Tibial nerve (tissue), 4 donors: ENCODE measurements around the gene PNPO.

Experiments
- EP300 ChIP-seq, 2 donors: sonication (generic); formaldehyde crosslinking; IDR thresholded peaks; one replicate each; pipeline ENCODE4 v1.6.1; 2017; ENCODE audit warnings: antibody characterized with exemption in 2 of 2, mild to moderate bottlenecking in 1 of 2
- POLR2A ChIP-seq, 2 donors: fragments of 450-650 bp; IDR thresholded peaks; one replicate each; pipeline ENCODE4 v1.6.1; 2017; ENCODE audit warnings: antibody characterized with exemption in 2 of 2, mild to moderate bottlenecking in 2 of 2, moderate library complexity in 2 of 2
- TF ChIP-seq, protein P1 (sequence below), 5 experiments: fragments of 200-600 bp in 3 of 5; fragments of 450-650 bp in 2 of 5; sonication (generic) in 3 of 5; IDR thresholded peaks; one replicate each; pipeline ENCODE4 v1.5.1; 2016 to 2019; ENCODE audit warnings: antibody characterized with exemption in 5 of 5, mild to moderate bottlenecking in 3 of 5, moderate library complexity in 2 of 5

GRCh38 chr17:47992216-47992615 lies 50.8 kb downstream of the PNPO start:
- TF ChIP-seq POLR2A (IDR thresholded peaks at IDR 0.05) (no peak), EP300 (IDR thresholded peaks at IDR 0.05) (no peak)
- TF ChIP-seq, protein P1, sequence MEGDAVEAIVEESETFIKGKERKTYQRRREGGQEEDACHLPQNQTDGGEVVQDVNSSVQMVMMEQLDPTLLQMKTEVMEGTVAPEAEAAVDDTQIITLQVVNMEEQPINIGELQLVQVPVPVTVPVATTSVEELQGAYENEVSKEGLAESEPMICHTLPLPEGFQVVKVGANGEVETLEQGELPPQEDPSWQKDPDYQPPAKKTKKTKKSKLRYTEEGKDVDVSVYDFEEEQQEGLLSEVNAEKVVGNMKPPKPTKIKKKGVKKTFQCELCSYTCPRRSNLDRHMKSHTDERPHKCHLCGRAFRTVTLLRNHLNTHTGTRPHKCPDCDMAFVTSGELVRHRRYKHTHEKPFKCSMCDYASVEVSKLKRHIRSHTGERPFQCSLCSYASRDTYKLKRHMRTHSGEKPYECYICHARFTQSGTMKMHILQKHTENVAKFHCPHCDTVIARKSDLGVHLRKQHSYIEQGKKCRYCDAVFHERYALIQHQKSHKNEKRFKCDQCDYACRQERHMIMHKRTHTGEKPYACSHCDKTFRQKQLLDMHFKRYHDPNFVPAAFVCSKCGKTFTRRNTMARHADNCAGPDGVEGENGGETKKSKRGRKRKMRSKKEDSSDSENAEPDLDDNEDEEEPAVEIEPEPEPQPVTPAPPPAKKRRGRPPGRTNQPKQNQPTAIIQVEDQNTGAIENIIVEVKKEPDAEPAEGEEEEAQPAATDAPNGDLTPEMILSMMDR (IDR thresholded peaks at IDR 0.05): no peak
